Transverse colon (tissue), 4 donors: ENCODE results near the gene XYLB. TPM values are rescaled to one million over a fixed set of nuclear protein-coding genes. Genes with fewer than 3 reads are reported as not detected.

ENCODE experiments used
- DNase-seq: peaks from one replicate; pipeline ENCODE4 v3.0.0-alpha.2; 2019
- H3K27ac ChIP-seq, 4 donors: fragments of 200-600 bp; sonication (generic); 2 replicates each; pipeline ENCODE4 v1.5.1; 2016 to 2018; ENCODE audit warnings: inconsistent platforms in 4 of 4
- H3K27me3 ChIP-seq: fragments of 200-600 bp; sonication (generic); 2 replicates; pipeline ENCODE4 v1.5.1; 2017; ENCODE audit warnings: inconsistent platforms
- H3K36me3 ChIP-seq, 4 donors: fragments of 200-600 bp; sonication (generic); 2 replicates each; pipeline ENCODE4 v1.5.1; 2017 to 2019; ENCODE audit warnings: inconsistent platforms in 4 of 4
- H3K4me1 ChIP-seq, 4 donors: fragments of 200-600 bp; sonication (generic); 2 replicates each; pipeline ENCODE4 v1.5.1; 2017 to 2020; ENCODE audit warnings: inconsistent platforms in 4 of 4
- H3K4me3 ChIP-seq, 4 donors: fragments of 200-600 bp; sonication (generic); 1 replicate in 1 of 4; 2 replicates in 3 of 4; pipeline versions ENCODE4 v1.5.1 to v1.6.1; 2017 to 2019; ENCODE audit warnings: inconsistent platforms in 4 of 4
- H3K9me3 ChIP-seq, 2 donors: fragments of 200-600 bp; sonication (generic); 2 replicates each; pipeline ENCODE4 v1.5.1; 2017 to 2019; ENCODE audit warnings: inconsistent platforms in 2 of 2
- EP300 ChIP-seq: sonication (generic); formaldehyde crosslinking; IDR thresholded peaks from one replicate; pipeline ENCODE4 v1.6.1; 2017; ENCODE audit warnings: antibody characterized with exemption, low read depth
- POLR2A ChIP-seq: fragments of 450-650 bp; IDR thresholded peaks from one replicate; pipeline ENCODE4 v1.6.1; 2016; ENCODE audit warnings: antibody characterized with exemption, mild to moderate bottlenecking, moderate library complexity
- POLR2AphosphoS5 ChIP-seq, 3 donors: sonication (generic); formaldehyde crosslinking; IDR thresholded peaks; one replicate each; pipeline ENCODE4 v1.6.1; 2016; ENCODE audit warnings: antibody characterized with exemption in 3 of 3
- WGBS, 2 donors: methylation state at CpG; one replicate each; pipeline ENCODE4 v1.1.5; 2018; ENCODE audit warnings: low coverage in 1 of 2; 5-methylcytosine and 5-hydroxymethylcytosine counted together
- in situ Hi-C, 4 donors: fragments of 200-750 bp; cut with MboI; loops; one replicate each; pipeline versions ENCODE4 v1.15.0 to v1.15.1; 2017; ENCODE audit warnings: low sequenced_read_pairs in 3 of 4, low pct_ligation_motif_present in 1 of 4, low pct_unique_long_range_greater_than_20kb in 1 of 4
- intact Hi-C: fragments of 100-400 bp; cut with DNase I; formaldehyde crosslinking; loops from one replicate; pipeline ENCODE4 v1.15.1; 2023; ENCODE audit warnings: low total_unique reads
- total RNA-seq, 4 donors: library from RNA; depleted of rRNA; stranded (reverse); fragments of >200 nt; gene quantifications; one replicate each; pipeline ENCODE4 v1.1.0, GENCODE V29; 2016
- TF ChIP-seq, protein P1 (sequence below), 5 experiments: fragments of 200-600 bp in 3 of 5; fragments of 450-650 bp in 2 of 5; sonication (generic) in 3 of 5; IDR thresholded peaks; 1 replicate in 2 of 5; 2 replicates in 3 of 5; pipeline ENCODE4 v1.5.1; 2016 to 2017; ENCODE audit warnings: antibody characterized with exemption in 5 of 5, inconsistent platforms in 3 of 5, mild to moderate bottlenecking in 2 of 5, moderate library complexity in 1 of 5

XYLB gene
- total RNA-seq, 4 donors from 2014 or later = 13.5 to 18.7 (median 15.1) TPM

DNA sequence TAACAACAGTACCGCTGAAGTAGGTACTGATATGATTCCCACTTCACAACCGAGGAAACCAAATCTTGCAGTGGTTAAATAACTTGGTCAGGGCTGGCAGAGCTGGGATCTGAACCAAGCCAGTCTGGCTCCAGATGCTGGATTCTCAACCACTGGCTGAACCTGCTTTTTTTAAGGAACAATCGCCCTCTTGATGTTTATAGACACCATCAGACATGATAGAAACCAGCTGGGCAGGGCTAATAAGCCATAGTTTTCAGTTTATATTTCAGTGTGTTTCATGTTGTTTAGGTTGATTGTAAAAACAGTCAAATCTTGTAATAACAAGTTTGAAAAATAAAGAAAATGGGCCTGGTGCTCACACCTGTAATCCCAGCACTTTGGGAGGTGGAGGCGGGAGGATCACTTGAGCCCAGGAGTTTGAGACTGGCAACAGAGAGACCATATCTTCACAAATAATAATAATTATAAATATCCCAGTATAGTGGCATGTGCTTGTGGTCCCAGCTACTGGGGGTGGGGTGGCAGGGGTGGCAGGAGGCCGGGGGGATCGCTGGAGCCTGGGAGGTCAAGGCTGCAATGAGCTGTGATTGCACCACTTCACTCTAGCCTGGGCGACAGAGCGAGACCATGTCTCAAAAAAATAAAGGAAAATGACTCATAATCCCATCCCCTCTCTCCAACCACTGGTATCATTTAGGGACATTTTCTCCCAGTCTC, 36.7 kb downstream of the XYLB start:
- intact Hi-C loops = no loop called here
- Histone ChIP-seq H3K27ac (no peak overlapping the region), H3K27me3 (no peaks in the 10 kb centered on the region), H3K36me3 (peaks cover 0 to 31% (median 6%) of the 10 kb centered on the region in 4 donors), H3K4me1 (no peaks in the 10 kb centered on the region), H3K4me3 (no peak overlapping the region), H3K9me3 (peaks cover 3 to 12% of the 10 kb centered on the region in 2 donors)
- in situ Hi-C loops = no loop called here
- no peak for DNase-seq
- no peak for TF ChIP-seq EP300
- no peak for TF ChIP-seq POLR2AphosphoS5 (IDR thresholded peaks at IDR 0.05)
- TF ChIP-seq, protein P1, sequence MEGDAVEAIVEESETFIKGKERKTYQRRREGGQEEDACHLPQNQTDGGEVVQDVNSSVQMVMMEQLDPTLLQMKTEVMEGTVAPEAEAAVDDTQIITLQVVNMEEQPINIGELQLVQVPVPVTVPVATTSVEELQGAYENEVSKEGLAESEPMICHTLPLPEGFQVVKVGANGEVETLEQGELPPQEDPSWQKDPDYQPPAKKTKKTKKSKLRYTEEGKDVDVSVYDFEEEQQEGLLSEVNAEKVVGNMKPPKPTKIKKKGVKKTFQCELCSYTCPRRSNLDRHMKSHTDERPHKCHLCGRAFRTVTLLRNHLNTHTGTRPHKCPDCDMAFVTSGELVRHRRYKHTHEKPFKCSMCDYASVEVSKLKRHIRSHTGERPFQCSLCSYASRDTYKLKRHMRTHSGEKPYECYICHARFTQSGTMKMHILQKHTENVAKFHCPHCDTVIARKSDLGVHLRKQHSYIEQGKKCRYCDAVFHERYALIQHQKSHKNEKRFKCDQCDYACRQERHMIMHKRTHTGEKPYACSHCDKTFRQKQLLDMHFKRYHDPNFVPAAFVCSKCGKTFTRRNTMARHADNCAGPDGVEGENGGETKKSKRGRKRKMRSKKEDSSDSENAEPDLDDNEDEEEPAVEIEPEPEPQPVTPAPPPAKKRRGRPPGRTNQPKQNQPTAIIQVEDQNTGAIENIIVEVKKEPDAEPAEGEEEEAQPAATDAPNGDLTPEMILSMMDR (IDR thresholded peaks at IDR 0.05) = no peak
- WGBS, 2 donors = 93 to 97% methylated on average over 6 to 7 of the region's 8 CpGs

DNA sequence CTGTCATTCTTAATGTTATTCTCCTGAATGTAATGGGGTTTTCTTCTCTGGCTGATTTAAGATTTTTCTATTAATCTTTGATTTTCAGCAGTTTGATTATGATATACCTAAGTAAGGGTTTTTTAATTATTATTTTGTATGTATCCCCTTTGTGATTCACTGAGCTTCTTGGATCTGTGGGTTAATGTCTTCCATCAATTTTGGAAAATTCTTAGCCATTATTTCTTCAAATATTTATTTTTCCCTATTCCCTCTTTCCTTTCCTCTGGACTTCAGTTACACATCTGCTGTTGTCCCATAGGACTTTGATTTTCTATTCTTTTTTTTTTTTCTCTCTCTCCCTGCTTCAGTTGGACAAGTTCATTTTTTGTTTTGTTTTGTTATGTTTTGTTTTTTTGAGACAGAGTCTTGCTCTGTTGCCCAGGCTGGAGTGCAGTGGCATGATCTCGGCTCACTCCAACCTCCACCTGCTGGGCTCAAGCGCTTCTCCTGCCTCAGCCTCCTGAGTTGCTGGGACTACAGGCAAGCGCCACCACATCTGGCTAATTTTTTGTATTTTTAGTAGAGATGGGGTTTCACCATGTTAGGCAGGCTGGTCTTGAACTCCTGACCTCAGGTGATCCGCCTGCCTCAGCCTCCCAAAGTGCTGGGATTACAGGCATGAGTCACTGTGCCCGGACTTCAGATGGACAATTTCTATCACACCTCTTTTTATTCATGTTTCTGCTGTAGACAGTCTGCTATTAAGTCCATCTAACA, 40.6 kb downstream of the XYLB start:
- Histone ChIP-seq H3K27me3 (no peaks in the 10 kb centered on the region), H3K36me3 (peaks cover 0 to 14% (median 3%) of the 10 kb centered on the region in 4 donors), H3K4me3 (no peak overlapping the region), H3K27ac (no peak overlapping the region), H3K9me3 (peaks cover 3 to 12% of the 10 kb centered on the region in 2 donors), H3K4me1 (no peaks in the 10 kb centered on the region)
- no peak for DNase-seq
- intact Hi-C loops (no loop called here), in situ Hi-C loops (no loop called here)
- TF ChIP-seq POLR2AphosphoS5 (IDR thresholded peaks at IDR 0.05) (no peak), POLR2A (no peak)
- WGBS, 2 donors = 94 to 100% methylated on average over 3 to 5 of the region's 5 CpGs

DNA sequence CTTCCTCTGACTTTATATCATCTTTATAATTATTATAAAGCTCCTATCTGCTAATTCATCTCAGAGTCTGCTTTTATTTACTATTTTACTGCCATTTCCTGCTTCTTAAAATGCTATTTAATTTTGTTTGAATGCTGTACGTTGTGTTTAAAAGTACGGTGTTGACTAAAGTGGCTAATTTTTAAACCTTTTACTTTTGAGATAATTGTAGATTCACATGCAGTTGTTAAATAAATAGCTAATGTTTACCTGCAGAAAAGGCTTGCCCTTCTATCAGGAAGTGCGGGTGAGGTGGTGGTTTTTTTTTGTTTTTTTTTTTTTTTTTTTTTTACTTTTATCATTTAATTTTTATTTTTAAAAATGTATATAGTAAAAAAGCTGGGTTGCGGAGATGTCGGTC, 41.3 kb downstream of the XYLB start:
- H3K9me3 ChIP-seq = peaks cover 3 to 12% of the 10 kb centered on the region in 2 donors
- WGBS, 2 donors = 83 to 97% methylated on average over 4 to 5 of the region's 5 CpGs
- TF ChIP-seq, protein P1 (IDR thresholded peaks at IDR 0.05) = no peak
- TF ChIP-seq EP300 = no peak
- TF ChIP-seq POLR2A = no peak
- no peak for TF ChIP-seq POLR2AphosphoS5 (IDR thresholded peaks at IDR 0.05)
- no peak for DNase-seq
- H3K36me3 ChIP-seq = peaks cover 0 to 14% (median 3%) of the 10 kb centered on the region in 4 donors
- H3K27me3 ChIP-seq = no peaks in the 10 kb centered on the region
- H3K4me1 ChIP-seq = no peaks in the 10 kb centered on the region
- no peak overlapping the region for H3K27ac ChIP-seq
- intact Hi-C loops (no loop called here), in situ Hi-C loops (no loop called here)
- H3K4me3 ChIP-seq = no peak overlapping the region

DNA sequence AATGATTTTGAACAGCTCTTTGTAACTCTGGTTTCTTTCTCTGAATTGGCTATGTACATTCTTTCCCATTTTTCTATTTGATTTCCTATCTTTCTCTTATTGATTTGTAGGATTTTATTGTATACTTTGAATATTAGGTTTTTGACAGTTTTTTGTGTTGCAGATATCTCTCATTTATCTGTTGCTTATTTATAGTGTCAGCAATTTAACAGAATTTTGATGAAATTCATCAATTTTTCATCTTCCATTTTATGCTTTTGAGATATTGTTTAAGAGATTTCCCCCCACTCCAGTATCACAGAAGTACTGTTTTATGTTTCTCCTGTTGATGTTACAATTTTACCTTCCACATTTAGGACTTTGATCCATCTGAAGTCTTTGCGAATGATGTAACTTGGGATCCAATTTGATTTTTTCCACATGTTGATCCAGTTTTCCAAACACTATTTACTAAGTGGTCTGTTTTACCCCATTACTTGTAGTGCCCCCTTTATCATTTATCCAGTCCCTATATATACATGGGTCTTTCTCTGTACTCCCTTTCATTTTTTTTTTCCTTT, 46.1 kb downstream of the XYLB start:
- H3K36me3 ChIP-seq = peaks cover 0 to 4% (median 0%) of the 10 kb centered on the region in 4 donors
- in situ Hi-C loops (no loop called here), intact Hi-C loops (no loop called here)
- H3K4me1 ChIP-seq = no peaks in the 10 kb centered on the region
- TF ChIP-seq POLR2AphosphoS5 (IDR thresholded peaks at IDR 0.05) (no peak), EP300 (no peak), POLR2A (no peak)
- TF ChIP-seq, protein P1 (IDR thresholded peaks at IDR 0.05) = no peak
- no peaks in the 10 kb centered on the region for H3K27me3 ChIP-seq
- DNase-seq = no peak
- WGBS, 2 donors = 95 to 100% methylated on average over 1 of the region's 1 CpG
- no peak overlapping the region for H3K27ac ChIP-seq
- H3K9me3 ChIP-seq = no peaks in the 10 kb centered on the region
- no peak overlapping the region for H3K4me3 ChIP-seq
